ENCODE measurements around the gene SLCO4A1. TPM values are rescaled to one million over a fixed set of nuclear protein-coding genes. Genes with fewer than 3 reads are reported as not detected.

The SLCO4A1 gene
- total RNA-seq, 4 donors from 2014 or later: 15.9 to 20.2 (median 19.2) TPM

DNA sequence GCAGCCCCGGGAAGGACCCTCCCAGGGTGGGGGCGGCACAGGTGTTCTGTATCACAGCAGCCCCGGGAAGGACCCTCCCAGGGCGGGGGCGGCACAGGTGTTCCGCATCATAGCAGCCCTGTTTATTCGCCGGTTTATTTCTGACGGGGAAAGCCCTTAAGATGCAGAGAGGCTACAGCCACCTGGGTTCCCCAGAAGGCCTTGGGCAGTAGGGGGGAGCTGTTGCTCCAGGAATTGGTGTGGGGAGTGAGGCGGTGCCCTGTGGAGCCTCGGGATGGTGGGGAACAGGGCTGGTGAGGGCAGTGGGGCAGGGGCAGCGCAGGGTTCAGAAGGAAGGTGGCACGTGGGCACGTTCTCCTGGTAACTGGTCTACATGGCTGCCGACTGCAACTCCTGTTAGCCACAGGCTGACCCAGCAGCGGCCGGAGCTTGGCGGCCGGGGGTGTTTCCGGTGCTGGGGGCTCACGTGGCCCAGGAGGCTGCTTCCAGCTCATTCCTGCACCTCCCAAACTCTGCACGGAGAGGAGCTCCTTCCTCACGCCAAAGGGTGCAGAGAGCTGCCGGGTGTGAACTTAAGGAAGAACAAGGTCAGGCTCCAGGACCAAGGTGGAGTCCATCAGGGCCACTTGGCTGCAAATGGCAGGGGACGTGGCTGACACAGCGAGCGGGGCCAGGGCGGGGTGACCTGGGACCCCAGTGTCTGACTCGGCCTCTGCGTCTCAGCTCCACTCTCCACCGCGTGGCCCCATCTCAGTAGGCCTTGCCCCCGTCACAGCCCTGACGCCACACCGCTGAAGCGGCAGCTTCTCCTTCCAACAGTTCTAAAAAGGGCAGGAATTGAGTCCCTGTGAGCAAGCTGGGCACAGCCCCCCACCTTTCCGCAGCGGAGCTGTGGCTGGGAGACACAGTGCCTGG, 13.2 kb downstream of the SLCO4A1 start:
- no peak overlapping the region for H3K4me3 ChIP-seq
- no peaks in the 10 kb centered on the region for H3K9me3 ChIP-seq
- H3K27me3 ChIP-seq: no peaks in the 10 kb centered on the region
- H3K27ac ChIP-seq: no peak overlapping the region
- H3K36me3 ChIP-seq: peaks cover 0 to 4% of the 10 kb centered on the region in 2 donors
- ATAC-seq: no peak
- peaks cover 0 to 36% (median 18%) of the 10 kb centered on the region in 3 donors for H3K4me1 ChIP-seq
- TF ChIP-seq, protein P1, sequence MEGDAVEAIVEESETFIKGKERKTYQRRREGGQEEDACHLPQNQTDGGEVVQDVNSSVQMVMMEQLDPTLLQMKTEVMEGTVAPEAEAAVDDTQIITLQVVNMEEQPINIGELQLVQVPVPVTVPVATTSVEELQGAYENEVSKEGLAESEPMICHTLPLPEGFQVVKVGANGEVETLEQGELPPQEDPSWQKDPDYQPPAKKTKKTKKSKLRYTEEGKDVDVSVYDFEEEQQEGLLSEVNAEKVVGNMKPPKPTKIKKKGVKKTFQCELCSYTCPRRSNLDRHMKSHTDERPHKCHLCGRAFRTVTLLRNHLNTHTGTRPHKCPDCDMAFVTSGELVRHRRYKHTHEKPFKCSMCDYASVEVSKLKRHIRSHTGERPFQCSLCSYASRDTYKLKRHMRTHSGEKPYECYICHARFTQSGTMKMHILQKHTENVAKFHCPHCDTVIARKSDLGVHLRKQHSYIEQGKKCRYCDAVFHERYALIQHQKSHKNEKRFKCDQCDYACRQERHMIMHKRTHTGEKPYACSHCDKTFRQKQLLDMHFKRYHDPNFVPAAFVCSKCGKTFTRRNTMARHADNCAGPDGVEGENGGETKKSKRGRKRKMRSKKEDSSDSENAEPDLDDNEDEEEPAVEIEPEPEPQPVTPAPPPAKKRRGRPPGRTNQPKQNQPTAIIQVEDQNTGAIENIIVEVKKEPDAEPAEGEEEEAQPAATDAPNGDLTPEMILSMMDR (IDR thresholded peaks at IDR 0.05): no peak
- TF ChIP-seq POLR2AphosphoS5 (IDR thresholded peaks at IDR 0.05) (no peak), POLR2A (IDR thresholded peaks at IDR 0.05) (no peak), EP300 (IDR thresholded peaks at IDR 0.05) (no peak)
- WGBS, 2 donors (ENCODE audit: low coverage in 1 of 2): 58% methylated on average over 5 of the region's 38 CpGs; no CpG with 5 or more reads in 1 of the 2 donors

DNA sequence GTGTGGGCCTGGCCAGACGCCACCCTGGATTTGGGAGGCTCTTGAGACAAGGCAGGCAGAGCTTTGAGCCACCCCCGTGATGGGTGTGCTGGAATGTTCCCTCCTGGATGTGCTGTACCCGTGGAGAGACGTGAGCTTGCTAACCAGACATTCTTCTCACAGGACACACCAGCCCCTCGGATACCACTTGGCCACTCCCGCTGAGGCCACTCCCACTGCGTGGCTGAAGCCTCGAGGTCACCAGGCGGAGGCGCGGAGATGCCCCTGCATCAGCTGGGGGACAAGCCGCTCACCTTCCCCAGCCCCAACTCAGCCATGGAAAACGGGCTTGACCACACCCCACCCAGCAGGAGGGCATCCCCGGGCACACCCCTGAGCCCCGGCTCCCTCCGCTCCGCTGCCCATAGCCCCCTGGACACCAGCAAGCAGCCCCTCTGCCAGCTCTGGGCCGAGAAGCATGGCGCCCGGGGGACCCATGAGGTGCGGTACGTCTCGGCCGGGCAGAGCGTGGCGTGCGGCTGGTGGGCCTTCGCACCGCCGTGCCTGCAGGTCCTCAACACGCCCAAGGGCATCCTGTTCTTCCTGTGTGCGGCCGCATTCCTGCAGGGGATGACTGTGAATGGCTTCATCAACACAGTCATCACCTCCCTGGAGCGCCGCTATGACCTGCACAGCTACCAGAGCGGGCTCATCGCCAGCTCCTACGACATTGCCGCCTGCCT, 14.1 kb downstream of the SLCO4A1 start:
- no peaks in the 10 kb centered on the region for H3K27me3 ChIP-seq
- no peaks in the 10 kb centered on the region for H3K9me3 ChIP-seq
- 89% methylated on average over 9 of the region's 39 CpGs; no CpG with 5 or more reads in 1 of the 2 donors for WGBS, 2 donors (ENCODE audit: low coverage in 1 of 2)
- H3K4me1 ChIP-seq: peaks cover 0 to 28% (median 15%) of the 10 kb centered on the region in 3 donors
- TF ChIP-seq EP300 (IDR thresholded peaks at IDR 0.05) (no peak), POLR2AphosphoS5 (IDR thresholded peaks at IDR 0.05) (no peak), POLR2A (IDR thresholded peaks at IDR 0.05) (no peak)
- TF ChIP-seq, protein P1 (IDR thresholded peaks at IDR 0.05): no peak
- no peak for ATAC-seq
- no peak overlapping the region for H3K4me3 ChIP-seq
- H3K36me3 ChIP-seq: peaks cover 0 to 7% of the 10 kb centered on the region in 2 donors
- no peak overlapping the region for H3K27ac ChIP-seq

DNA sequence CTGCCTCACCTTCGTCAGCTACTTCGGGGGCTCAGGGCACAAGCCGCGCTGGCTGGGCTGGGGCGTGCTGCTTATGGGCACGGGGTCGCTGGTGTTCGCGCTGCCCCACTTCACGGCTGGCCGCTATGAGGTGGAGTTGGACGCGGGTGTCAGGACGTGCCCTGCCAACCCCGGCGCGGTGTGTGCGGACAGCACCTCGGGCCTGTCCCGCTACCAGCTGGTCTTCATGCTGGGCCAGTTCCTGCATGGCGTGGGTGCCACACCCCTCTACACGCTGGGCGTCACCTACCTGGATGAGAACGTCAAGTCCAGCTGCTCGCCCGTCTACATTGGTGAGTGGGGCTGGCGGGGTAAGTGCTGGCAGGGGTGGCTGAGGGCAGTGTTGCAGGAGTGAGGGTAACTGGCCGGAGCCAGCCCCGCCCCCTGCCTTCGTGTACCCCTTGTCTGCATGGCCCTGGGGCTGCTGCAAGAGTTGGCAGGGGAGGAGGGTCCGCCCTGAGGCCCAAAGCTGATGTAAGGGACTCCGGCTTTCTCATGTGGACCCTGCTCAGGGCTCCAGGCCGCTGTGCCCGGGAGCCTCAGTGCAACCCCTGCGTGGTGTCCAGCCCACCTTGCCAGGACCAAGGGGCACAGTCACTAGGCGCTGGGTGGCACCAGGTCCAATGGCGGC, 14.8 kb downstream of the SLCO4A1 start:
- H3K9me3 ChIP-seq: no peaks in the 10 kb centered on the region
- ATAC-seq: no peak
- TF ChIP-seq POLR2A (IDR thresholded peaks at IDR 0.05) (peak in 1 of 2 donors; percentile 2), EP300 (IDR thresholded peaks at IDR 0.05) (no peak)
- H3K27me3 ChIP-seq: no peaks in the 10 kb centered on the region
- peaks cover 0 to 9% of the 10 kb centered on the region in 2 donors for H3K36me3 ChIP-seq
- H3K27ac ChIP-seq: no peak overlapping the region
- no CpG with 5 or more reads among the region's 37 CpGs for WGBS, 2 donors (ENCODE audit: low coverage in 1 of 2)
- H3K4me1 ChIP-seq: peaks cover 0 to 21% (median 11%) of the 10 kb centered on the region in 3 donors
- no peak overlapping the region for H3K4me3 ChIP-seq

DNA sequence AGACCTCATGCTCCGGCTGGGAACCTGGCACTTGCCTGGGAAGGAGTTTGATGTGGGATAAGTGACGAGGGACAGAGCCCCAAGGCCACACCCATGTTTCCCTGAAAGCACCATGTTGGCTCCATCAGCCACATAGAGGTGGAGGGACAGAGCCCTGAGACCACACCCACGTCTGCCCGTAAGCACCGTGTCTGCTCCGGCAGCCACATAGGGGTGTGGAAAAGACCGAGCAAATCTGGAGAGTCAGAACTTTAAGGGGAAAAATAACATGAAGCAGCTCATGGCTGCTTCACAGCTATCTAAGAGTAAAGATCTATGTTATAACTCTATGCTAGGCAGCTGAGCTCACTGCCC, 15.3 kb downstream of the SLCO4A1 start:
- peaks cover 0 to 18% (median 10%) of the 10 kb centered on the region in 3 donors for H3K4me1 ChIP-seq
- H3K4me3 ChIP-seq: no peak overlapping the region
- 67% methylated on average over 7 of the region's 7 CpGs; no CpG with 5 or more reads in 1 of the 2 donors for WGBS, 2 donors (ENCODE audit: low coverage in 1 of 2)
- no peak for ATAC-seq
- no peaks in the 10 kb centered on the region for H3K9me3 ChIP-seq
- TF ChIP-seq EP300 (IDR thresholded peaks at IDR 0.05) (no peak), POLR2AphosphoS5 (IDR thresholded peaks at IDR 0.05) (no peak), POLR2A (IDR thresholded peaks at IDR 0.05) (peak in 1 of 2 donors; percentile 3)
- TF ChIP-seq, protein P1 (IDR thresholded peaks at IDR 0.05): no peak
- H3K36me3 ChIP-seq: peaks cover 0 to 9% of the 10 kb centered on the region in 2 donors
- no peak overlapping the region for H3K27ac ChIP-seq
- H3K27me3 ChIP-seq: no peaks in the 10 kb centered on the region

DNA sequence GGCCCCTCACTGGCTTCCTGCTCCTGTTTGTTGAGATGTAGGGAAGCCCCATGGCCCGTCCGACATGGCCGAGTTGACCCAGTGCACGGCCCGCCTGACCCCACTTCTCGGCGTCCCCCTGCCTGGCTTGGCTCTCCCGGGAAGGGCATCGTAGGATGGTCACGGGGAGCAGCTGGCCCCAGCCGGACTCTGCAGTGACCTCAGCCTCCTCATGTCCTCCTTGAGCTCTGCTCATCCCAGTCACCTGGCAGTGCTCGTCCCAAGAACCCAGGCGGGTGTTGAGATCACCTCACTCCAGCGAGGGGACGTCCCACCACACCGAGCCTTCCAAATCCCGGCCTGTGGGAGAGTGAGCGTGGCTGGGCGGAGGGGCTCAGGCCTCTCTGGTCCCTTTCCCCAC, 15.7 kb downstream of the SLCO4A1 start:
- H3K27me3 ChIP-seq: no peaks in the 10 kb centered on the region
- H3K9me3 ChIP-seq: no peaks in the 10 kb centered on the region
- H3K4me3 ChIP-seq: no peak overlapping the region
- TF ChIP-seq POLR2A (IDR thresholded peaks at IDR 0.05) (no peak), POLR2AphosphoS5 (IDR thresholded peaks at IDR 0.05) (no peak), EP300 (IDR thresholded peaks at IDR 0.05) (no peak)
- TF ChIP-seq, protein P1 (IDR thresholded peaks at IDR 0.05): no peak
- H3K4me1 ChIP-seq: peaks cover 0 to 14% (median 6%) of the 10 kb centered on the region in 3 donors
- no peak for ATAC-seq
- H3K27ac ChIP-seq: no peak overlapping the region
- peaks cover 0 to 9% of the 10 kb centered on the region in 2 donors for H3K36me3 ChIP-seq
- WGBS, 2 donors (ENCODE audit: low coverage in 1 of 2): 100% methylated on average over 2 to 7 of the region's 19 CpGs
